Kidney epithelial cell (primary cell): ENCODE data around the gene SYNPO. TPM values are rescaled to one million over a fixed set of nuclear protein-coding genes. Genes with fewer than 3 reads are reported as not detected.

Experiments used
- DNase-seq: peaks from one replicate; pipeline ENCODE4 v3.0.0-alpha.2; 2010; ENCODE audit warnings: low read depth
- H3K27me3 ChIP-seq: 2 replicates; pipeline ENCODE4 v1.6.0; 2011; ENCODE audit warnings: low read length; ENCODE audit not compliant: control insufficient read depth, insufficient read depth
- H3K36me3 ChIP-seq: 2 replicates; pipeline ENCODE4 v1.5.1; 2011; ENCODE audit warnings: low read length; ENCODE audit not compliant: control insufficient read depth, insufficient read depth
- H3K4me3 ChIP-seq: 2 replicates; pipeline ENCODE4 v1.5.1; 2011; ENCODE audit warnings: low read depth, mild to moderate bottlenecking, control low read depth, low read length
- CTCF ChIP-seq: IDR thresholded peaks from 2 replicates; pipeline ENCODE4 v1.5.1; 2011; ENCODE audit warnings: mild to moderate bottlenecking, moderate library complexity, low read length, control low read depth, inconsistent platforms; ENCODE audit not compliant: insufficient read depth, poor library complexity, severe bottlenecking
- total RNA-seq: library from RNA; depleted of rRNA; stranded (reverse); fragments of >200 nt; gene quantifications from 2 replicates; pipeline ENCODE4 v1.2.3, GENCODE V29; 2015

Gene SYNPO
- total RNA-seq, 1 donor from 2014 or later, result 4.0 TPM

- TF ChIP-seq CTCF, result no peak
- H3K4me3 ChIP-seq, result no peak overlapping the region
- DNase-seq, result no peak
- H3K36me3 ChIP-seq, result no peaks in the 10 kb centered on the region
- H3K27me3 ChIP-seq, result no peaks in the 10 kb centered on the region
Observed at GRCh38 chr5:150694612-150695011, 54.2 kb downstream of the SYNPO start.

GRCh38 chr5:150700246-150700593 lies 59.8 kb downstream of the SYNPO start:
- H3K36me3 ChIP-seq, result no peaks in the 10 kb centered on the region
- H3K27me3 ChIP-seq, result no peaks in the 10 kb centered on the region
- DNase-seq, result no peak
- TF ChIP-seq CTCF, result no peak
- peak overlapping the region; percentile 55 for H3K4me3 ChIP-seq

- peak; percentile 58 for DNase-seq
- peak within 1 kb of the TSS; percentile 55 for H3K4me3 ChIP-seq
- no peaks in the 10 kb centered on the region for H3K27me3 ChIP-seq
- TF ChIP-seq CTCF, result peak; percentile 77
- H3K36me3 ChIP-seq, result no peaks in the 10 kb centered on the region
Observed at GRCh38 chr5:150700594-150701377, 60.3 kb downstream of the SYNPO start, which contains the start of gene RBM22. TSS of gene RBM22 (minus strand) at chr5:150701062. CDS start at chr5:150700985, 77 bp downstream.

GRCh38 chr5:150703762-150704161 lies 63.3 kb downstream of the SYNPO start:
- Histone ChIP-seq H3K4me3 (no peak overlapping the region), H3K27me3 (no peaks in the 10 kb centered on the region), H3K36me3 (no peaks in the 10 kb centered on the region)
- no peak for DNase-seq
- no peak for TF ChIP-seq CTCF

- no peak for DNase-seq
- H3K36me3 ChIP-seq, result no peaks in the 10 kb centered on the region
- no peak for TF ChIP-seq CTCF
- no peaks in the 10 kb centered on the region for H3K27me3 ChIP-seq
- H3K4me3 ChIP-seq, result no peak overlapping the region
Observed at GRCh38 chr5:150706776-150707390, 66.4 kb downstream of the SYNPO start.

Other genes with a start within 250 kb of the SYNPO start
- gene CD74, start 227.8 kb upstream of the SYNPO start, total RNA-seq, result 119 and 126 TPM in 2 replicates
- 3,131 and 3,855 TPM in 2 replicates for gene RPS14, start 190.9 kb upstream of the SYNPO start, total RNA-seq
- gene NDST1, start 132.5 kb upstream of the SYNPO start, total RNA-seq, result 155 and 192 TPM in 2 replicates
- gene MYOZ3, start 20.6 kb downstream of the SYNPO start, total RNA-seq, result 1.5 and 4.6 TPM in 2 replicates
- 55.6 and 56.7 TPM in 2 replicates for gene RBM22, start 60.4 kb downstream of the SYNPO start, total RNA-seq
- 40.3 and 54.0 TPM in 2 replicates for gene DCTN4, start 118.4 kb downstream of the SYNPO start, total RNA-seq
- 9.7 and 9.8 TPM in 2 replicates for gene SMIM3, start 138.1 kb downstream of the SYNPO start, total RNA-seq
- not detected in 2 replicates for gene IRGM, start 205.9 kb downstream of the SYNPO start, total RNA-seq